Dendritic cell treated with granulocyte-macrophage colony-stimulating factor and Interleukin-4, amounts not matched to agents 40 ng/mL and 50 ng/mL, for 4 days (primary cell): ENCODE measurements around the gene CNOT4.
"Not testable (repeated sequence)": the region's sequence is repeated elsewhere in the genome, so short reads cannot be mapped to it uniquely, and the experiment has no call there.

ENCODE experiments used
- H3K27ac Mint-ChIP-seq: one replicate; pipeline ENCODE4 v1.8.0; 2022; ENCODE audit warnings: mild to moderate bottlenecking, mixed read lengths
- H3K27me3 Mint-ChIP-seq: one replicate; pipeline ENCODE4 v1.8.0; 2022; ENCODE audit warnings: mild to moderate bottlenecking, mixed read lengths
- H3K36me3 Mint-ChIP-seq: one replicate; pipeline ENCODE4 v1.8.0; 2022; ENCODE audit warnings: low read depth, mixed read lengths
- H3K4me1 Mint-ChIP-seq: one replicate; pipeline ENCODE4 v1.8.0; 2022; ENCODE audit warnings: low read depth, mixed read lengths
- H3K4me3 Mint-ChIP-seq: one replicate; pipeline ENCODE4 v1.8.0; 2022; ENCODE audit warnings: mild to moderate bottlenecking, moderate library complexity, mixed read lengths
- H3K9me3 Mint-ChIP-seq: one replicate; pipeline ENCODE4 v1.8.0; 2022; ENCODE audit warnings: mixed read lengths
- intact Hi-C: fragments of 100-400 bp; cut with micrococcal nuclease; formaldehyde crosslinking; loops from one replicate; pipeline ENCODE4 v1.15.0; 2022

Gene CNOT4

DNA sequence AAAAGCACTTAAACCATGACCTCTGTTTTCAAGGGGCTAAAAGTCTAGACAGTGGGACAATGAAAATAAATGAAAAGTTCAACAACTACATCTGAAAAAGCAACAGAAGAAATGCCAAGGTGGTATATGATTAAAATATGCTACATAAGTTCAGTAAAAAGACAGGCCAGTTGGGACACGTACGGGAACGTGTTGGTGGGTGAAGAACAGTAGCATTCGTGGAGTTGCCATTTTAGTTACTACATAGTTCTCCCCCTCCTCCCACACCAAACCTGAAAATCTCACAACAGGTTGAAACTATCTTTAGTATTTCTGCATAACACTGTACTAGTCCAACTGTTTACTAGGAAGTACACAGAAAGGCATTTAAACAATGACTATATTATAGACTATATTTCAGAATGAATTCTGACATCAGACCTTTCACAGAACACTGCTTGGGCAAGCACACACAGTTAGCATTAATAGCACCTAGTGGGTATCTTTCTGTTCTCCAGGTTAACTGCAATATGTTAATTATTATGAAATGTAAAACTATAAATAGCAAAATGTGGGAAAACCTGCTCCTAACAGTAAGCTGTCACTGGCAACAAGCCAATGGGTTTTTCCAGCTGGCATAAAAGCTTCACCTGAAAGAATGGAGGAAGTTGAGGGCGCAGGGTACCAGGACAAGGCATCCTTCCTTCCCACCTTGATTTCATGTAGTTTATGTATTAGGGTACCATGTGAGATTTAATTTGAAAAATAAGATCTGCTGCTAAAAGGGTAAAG, 141.3 kb downstream of the CNOT4 start:
- H3K27me3 Mint-ChIP-seq, result no peaks in the 10 kb centered on the region
- no peak overlapping the region for H3K4me3 Mint-ChIP-seq
- H3K9me3 Mint-ChIP-seq, result no peaks in the 10 kb centered on the region
- intact Hi-C loops, result no loop called here
- no peak overlapping the region for H3K27ac Mint-ChIP-seq
- peaks cover 4% of the 10 kb centered on the region for H3K4me1 Mint-ChIP-seq
- H3K36me3 Mint-ChIP-seq, result peaks cover 17% of the 10 kb centered on the region

DNA sequence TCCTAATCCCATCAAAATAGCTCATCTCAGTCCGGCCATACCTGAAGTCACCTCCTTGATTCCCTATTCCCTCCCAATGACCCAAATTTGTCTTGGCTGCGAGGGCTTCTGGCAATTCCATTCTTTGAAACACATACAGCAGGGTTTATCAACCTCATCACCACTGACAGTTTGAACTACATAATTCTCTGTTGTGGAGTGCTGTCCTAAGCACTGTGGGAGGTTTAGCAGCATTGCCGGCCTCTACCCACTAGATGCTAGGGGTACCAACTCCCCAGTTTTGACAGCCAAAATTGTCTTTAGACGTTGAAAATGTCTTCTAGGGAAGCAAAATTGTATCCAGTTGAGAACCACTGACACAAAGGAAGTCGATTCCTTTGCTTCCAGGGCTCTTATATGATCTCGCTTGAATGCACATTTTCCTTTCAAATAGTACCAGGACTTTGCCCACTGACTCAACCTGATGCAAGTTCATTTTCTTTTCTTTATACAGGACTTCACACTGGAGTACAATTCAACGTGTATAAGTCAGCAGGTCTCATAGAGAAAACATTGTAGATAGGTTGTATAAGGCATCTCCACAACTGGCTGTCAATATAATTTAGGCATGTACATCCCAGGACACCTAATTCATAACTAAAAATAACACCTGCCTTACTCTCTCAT, 142.9 kb downstream of the CNOT4 start:
- H3K36me3 Mint-ChIP-seq, result peaks cover 33% of the 10 kb centered on the region
- intact Hi-C loops, result no loop called here
- peaks cover 4% of the 10 kb centered on the region for H3K4me1 Mint-ChIP-seq
- no peak overlapping the region for H3K4me3 Mint-ChIP-seq
- no peaks in the 10 kb centered on the region for H3K27me3 Mint-ChIP-seq
- no peak overlapping the region for H3K27ac Mint-ChIP-seq
- no peaks in the 10 kb centered on the region for H3K9me3 Mint-ChIP-seq

DNA sequence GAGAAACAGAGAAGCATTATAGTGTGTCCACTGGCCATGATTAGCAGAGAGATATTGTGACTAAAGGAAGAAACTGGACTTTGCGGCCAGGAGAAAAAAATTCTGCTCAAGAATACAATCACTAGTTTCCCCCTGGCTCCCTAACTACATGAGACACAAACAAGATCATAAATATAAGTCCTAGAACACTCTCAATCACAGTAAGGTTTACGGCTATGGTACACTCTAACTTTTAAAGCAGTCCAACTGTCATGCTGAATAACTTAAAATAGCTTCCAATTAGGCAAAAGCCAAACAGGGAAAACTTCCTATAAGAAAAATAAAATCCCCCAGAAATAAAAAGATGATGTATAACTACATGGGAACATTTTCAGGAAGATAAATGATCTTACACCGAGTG, 144.2 kb downstream of the CNOT4 start:
- no peaks in the 10 kb centered on the region for H3K9me3 Mint-ChIP-seq
- no peak overlapping the region for H3K27ac Mint-ChIP-seq
- intact Hi-C loops, result no loop called here
- H3K36me3 Mint-ChIP-seq, result peaks cover 44% of the 10 kb centered on the region
- peaks cover 4% of the 10 kb centered on the region for H3K4me1 Mint-ChIP-seq
- H3K27me3 Mint-ChIP-seq, result no peaks in the 10 kb centered on the region
- H3K4me3 Mint-ChIP-seq, result no peak overlapping the region

DNA sequence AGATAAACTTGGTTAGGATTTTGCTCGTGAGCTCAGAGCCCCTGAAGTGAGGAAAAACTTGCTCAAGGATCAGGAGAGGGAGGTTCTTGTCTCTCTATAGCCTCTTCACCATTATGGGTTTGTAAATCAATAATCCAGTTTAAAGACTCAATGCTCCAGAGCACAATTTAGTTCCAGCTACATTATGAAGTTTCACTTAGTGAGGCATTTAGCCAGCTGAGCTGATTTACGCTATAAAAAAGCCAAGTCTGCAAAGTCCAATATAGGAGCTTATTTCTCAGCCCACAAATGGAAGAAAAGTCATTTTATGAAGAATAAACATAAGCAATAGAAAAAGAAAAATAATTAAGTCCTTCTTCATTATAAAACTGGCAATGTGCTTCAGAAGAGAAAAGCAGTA, 145.7 kb downstream of the CNOT4 start:
- intact Hi-C loops, result no loop called here

DNA sequence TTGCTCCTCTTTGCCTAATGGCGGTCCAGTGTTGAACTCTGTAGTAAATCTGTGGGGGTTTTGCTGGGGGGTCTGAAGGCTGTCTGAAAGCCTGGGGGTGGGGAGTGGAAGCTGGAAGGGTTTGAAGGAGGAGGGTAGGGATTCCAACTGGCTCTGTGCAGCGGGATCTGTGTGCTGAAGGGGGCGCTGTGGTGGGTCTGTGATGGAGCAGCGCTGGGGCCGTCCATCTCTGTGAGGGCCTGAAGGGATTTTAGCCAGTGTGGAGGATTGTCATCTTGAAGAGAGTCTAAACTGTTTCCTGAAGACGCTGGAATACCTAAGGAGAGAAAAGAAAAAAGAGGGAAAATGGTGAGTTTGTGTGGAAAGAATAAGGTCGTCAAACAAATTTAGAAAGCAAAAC, 147.0 kb downstream of the CNOT4 start:
- no peaks in the 10 kb centered on the region for H3K4me1 Mint-ChIP-seq
- intact Hi-C loops, result no loop called here
- peaks cover 32% of the 10 kb centered on the region for H3K36me3 Mint-ChIP-seq
- no peaks in the 10 kb centered on the region for H3K27me3 Mint-ChIP-seq
- no peaks in the 10 kb centered on the region for H3K9me3 Mint-ChIP-seq
- no peak overlapping the region for H3K27ac Mint-ChIP-seq
- no peak overlapping the region for H3K4me3 Mint-ChIP-seq

More for the DNA sequence above, 145.7 kb downstream of the CNOT4 start:
- no peaks in the 10 kb centered on the region for H3K9me3 Mint-ChIP-seq
- no peaks in the 10 kb centered on the region for H3K4me1 Mint-ChIP-seq
- H3K27ac Mint-ChIP-seq, result no peak overlapping the region
- H3K27me3 Mint-ChIP-seq, result no peaks in the 10 kb centered on the region
- H3K4me3 Mint-ChIP-seq, result no peak overlapping the region
- H3K36me3 Mint-ChIP-seq, result peaks cover 33% of the 10 kb centered on the region

DNA sequence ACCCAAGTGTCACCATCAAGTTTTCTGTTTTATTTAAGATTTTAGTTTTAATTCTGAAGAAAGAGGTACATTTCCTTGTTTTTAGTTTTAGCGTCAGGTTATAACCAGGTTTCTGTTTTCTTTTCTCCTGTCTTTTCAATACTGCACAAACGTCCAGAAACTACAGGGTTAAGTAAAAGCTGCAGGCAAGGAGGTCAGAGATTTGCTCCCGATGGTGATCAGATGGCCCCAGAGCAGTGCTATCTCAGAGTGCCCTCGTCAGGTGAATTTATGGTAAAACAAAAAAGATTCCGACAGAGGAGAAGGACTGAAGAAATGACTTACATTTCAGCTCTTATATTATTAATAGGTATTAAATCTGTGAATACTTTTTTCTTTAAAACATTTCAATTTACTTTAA, 148.1 kb downstream of the CNOT4 start:
- Mint-ChIP-seq H3K9me3 (no peaks in the 10 kb centered on the region), H3K27ac (no peak overlapping the region), H3K27me3 (no peaks in the 10 kb centered on the region), H3K4me1 (no peaks in the 10 kb centered on the region), H3K4me3 (no peak overlapping the region), H3K36me3 (peaks cover 32% of the 10 kb centered on the region)
- intact Hi-C loops, result no loop called here

DNA sequence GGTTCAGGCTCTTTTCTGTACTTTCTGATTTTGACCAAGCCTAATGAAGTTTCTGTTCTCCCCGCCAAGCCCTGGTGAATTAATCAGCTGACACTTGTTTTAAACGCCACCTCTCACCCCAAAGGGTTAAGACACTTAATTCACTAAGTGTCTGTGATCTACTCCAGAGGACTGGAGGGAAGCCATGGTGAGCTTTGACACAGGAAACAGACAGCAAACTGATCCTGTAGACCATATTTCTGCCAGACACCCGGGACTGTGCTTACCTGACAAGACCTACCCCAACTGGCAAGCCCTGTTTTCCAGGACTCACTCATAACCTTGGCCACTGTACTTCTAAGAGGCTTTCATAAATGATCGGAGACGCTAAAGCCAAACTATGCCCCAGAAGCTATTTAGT, 150.3 kb downstream of the CNOT4 start:
- peaks cover 32% of the 10 kb centered on the region for H3K36me3 Mint-ChIP-seq
- H3K27me3 Mint-ChIP-seq, result no peaks in the 10 kb centered on the region
- intact Hi-C loops, result no loop called here
- no peaks in the 10 kb centered on the region for H3K4me1 Mint-ChIP-seq
- no peak overlapping the region for H3K27ac Mint-ChIP-seq
- H3K9me3 Mint-ChIP-seq, result no peaks in the 10 kb centered on the region
- no peak overlapping the region for H3K4me3 Mint-ChIP-seq

DNA sequence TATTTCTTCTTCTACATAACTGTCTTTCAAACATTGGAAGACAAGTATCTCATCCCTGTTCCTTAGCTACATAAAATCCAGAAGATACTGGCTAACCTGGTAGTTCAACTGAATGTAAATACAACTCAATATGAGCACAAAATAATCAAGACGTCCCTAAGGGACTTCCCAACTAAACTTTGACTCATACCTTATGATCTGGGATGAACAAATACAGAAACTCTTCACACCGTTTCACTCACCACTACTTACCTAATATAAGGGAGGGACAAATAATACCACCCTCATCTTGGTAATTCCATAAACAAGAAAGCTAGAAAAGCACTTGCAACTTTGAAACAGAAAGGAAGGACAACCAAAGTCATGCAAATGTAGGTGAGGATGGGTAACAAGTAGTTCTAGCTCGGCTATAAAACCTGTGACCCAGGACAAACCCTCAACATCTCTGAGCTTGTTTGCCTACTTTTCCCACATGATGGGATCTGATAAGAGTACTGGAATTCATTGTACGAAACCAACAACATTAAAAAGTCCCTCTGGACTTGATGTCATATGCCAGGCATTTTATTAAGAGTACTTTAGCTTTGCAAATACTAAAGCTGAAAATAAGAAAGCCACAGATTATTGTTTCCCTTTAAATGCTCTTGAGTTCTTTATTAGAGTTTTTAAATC, 154.4 kb downstream of the CNOT4 start:
- intact Hi-C loops, result no loop called here
- Mint-ChIP-seq H3K4me3 (no peak overlapping the region), H3K9me3 (no peaks in the 10 kb centered on the region), H3K27ac (no peak overlapping the region), H3K27me3 (no peaks in the 10 kb centered on the region), H3K36me3 (no peaks in the 10 kb centered on the region), H3K4me1 (no peaks in the 10 kb centered on the region)

DNA sequence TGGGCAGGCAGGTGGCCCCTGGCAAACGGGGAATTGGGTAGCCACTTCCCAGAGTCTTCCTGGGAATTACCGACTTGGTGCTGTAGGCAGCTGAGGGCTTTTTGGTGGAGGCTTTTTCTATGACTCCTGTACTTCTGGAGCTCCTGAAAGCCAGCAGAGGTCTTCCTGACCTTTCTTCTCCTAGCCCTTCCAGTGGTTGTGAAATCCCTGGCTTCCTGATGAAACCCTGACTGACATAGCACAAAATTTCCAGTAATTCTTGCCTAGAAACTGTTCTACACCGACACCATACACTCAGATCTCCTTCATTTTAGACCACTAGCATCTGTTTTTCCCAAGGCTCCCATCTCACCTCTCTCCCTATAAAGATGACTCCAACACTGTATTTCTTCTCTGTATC, 156.1 kb downstream of the CNOT4 start:
- no peak overlapping the region for H3K27ac Mint-ChIP-seq
- no peaks in the 10 kb centered on the region for H3K27me3 Mint-ChIP-seq
- intact Hi-C loops, result no loop called here
- no peaks in the 10 kb centered on the region for H3K36me3 Mint-ChIP-seq
- H3K9me3 Mint-ChIP-seq, result no peaks in the 10 kb centered on the region
- H3K4me1 Mint-ChIP-seq, result no peaks in the 10 kb centered on the region
- no peak overlapping the region for H3K4me3 Mint-ChIP-seq

DNA sequence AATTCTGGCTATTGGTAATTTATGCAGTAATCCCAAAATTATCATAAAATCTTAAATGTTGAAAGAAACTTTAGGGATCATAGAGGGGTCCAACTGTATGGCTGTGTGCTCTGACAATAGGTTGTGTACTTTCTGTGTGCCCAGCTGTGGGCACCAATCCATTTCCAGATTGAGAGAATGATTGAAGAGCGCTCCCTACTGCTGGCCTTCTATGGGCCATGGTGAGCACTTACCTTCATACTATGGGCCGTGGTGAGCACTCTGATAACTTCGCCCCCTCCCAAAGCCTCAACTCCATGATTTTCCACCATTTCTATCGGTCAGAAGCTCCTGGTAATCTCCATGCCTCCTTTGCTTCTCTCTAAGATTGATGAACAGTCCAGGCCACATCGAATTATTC, 157.6 kb downstream of the CNOT4 start:
- Mint-ChIP-seq H3K4me3 (no peak overlapping the region), H3K27me3 (no peaks in the 10 kb centered on the region), H3K27ac (no peak overlapping the region), H3K4me1 (no peaks in the 10 kb centered on the region), H3K9me3 (no peaks in the 10 kb centered on the region), H3K36me3 (no peaks in the 10 kb centered on the region)
- intact Hi-C loops, result no loop called here

DNA sequence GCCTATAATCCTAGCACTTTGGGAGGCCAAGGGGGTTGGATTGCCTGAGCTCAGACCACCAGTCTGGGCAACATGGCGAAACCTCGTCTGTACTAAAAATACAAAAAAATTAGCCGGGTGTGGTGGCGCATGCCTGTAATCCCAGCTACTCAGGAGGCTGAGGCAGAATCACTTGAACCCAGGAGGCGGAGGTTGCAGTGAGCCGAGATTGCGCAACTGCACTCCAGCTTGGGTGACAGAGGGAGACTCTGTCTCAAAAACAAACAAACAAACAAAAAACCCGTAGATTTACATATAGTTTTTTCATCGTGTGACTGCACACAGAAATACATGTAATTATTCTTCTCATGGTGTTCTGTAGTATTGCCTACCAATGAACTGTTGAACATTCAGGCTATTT, 158.8 kb downstream of the CNOT4 start:
- H3K4me1 Mint-ChIP-seq, H3K36me3 Mint-ChIP-seq, H3K4me3 Mint-ChIP-seq, H3K27ac Mint-ChIP-seq, H3K9me3 Mint-ChIP-seq, intact Hi-C loops, H3K27me3 Mint-ChIP-seq: not testable (repeated sequence)

DNA sequence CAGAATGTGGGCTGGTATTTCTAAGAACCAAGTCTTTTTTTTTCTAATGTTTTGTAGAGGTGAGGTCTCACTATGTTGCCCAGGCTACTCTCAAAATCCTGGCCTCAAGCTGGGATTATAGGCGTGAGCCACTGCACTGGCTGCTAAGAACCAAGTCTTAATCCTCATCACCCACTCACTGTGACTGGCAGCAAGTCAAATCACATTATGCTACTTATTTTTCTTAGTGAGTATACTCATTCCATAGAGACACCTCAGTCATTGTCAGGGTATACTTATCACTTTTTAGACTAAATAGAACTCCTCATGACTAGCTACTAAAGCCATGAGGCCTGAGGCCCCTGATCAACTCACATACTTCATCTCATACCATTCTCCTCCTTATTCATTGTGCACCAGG, 160.2 kb downstream of the CNOT4 start:
- Mint-ChIP-seq H3K36me3 (no peaks in the 10 kb centered on the region), H3K27ac (no peak overlapping the region), H3K4me3 (no peak overlapping the region), H3K4me1 (no peaks in the 10 kb centered on the region), H3K9me3 (no peaks in the 10 kb centered on the region), H3K27me3 (no peaks in the 10 kb centered on the region)
- intact Hi-C loops, result no loop called here

DNA sequence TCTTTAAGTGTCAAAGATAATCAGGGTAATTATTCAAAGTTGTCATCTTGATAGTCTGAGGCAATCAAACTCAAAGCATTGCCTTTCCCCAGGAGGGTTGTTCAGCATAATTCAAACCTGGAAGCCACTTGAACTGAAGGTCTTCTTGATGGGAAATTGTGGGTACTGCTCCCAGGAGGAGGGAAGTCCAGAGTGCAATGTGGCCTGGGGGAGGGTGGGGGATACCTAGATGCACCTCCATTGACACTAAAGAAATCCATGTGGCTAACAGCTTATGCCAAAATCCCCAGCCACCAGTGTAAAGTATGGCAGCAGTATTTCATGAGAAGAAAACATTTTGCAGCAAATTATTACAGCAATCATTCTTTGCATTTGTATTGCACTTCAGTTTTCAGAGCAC, 161.4 kb downstream of the CNOT4 start:
- Mint-ChIP-seq H3K27me3 (no peaks in the 10 kb centered on the region), H3K36me3 (no peaks in the 10 kb centered on the region), H3K4me3 (no peak overlapping the region), H3K9me3 (no peaks in the 10 kb centered on the region), H3K4me1 (no peaks in the 10 kb centered on the region), H3K27ac (no peak overlapping the region)
- intact Hi-C loops, result no loop called here

DNA sequence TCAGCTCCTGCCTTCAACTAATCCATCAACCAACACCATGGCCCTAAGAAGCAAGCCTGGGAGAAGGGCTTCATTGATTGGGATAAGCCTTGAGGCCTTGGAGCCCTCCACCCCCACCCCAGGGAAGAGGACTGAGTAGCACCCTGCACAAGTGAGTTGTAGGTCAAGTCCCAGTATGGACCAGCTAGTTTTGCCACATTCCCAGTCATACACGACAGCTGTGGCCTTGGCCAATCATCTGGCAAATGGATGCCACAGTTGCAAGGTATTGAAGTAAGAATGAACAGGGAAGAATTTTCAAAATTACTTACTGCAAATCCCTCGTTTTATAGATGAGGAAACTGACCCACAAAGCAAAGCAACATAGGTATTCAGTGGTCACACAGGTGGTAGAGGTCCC, 166.5 kb downstream of the CNOT4 start:
- Mint-ChIP-seq H3K27ac (no peak overlapping the region), H3K4me1 (no peaks in the 10 kb centered on the region), H3K36me3 (no peaks in the 10 kb centered on the region), H3K27me3 (no peaks in the 10 kb centered on the region), H3K9me3 (no peaks in the 10 kb centered on the region), H3K4me3 (no peak overlapping the region)
- intact Hi-C loops, result no loop called here
